VCaP (cell line): ENCODE measurements around the gene OPHN1.

Experiments used
- H3K27ac ChIP-seq: fragments of 450-650 bp; 2 replicates; pipeline ENCODE4 v1.5.1; 2017
- CTCF ChIP-seq: fragments of 450-650 bp; conservative IDR thresholded peaks from 2 replicates; pipeline ENCODE4 v1.5.1; 2017; ENCODE audit warnings: mild to moderate bottlenecking, moderate library complexity

Gene OPHN1

GRCh38 chrX:68203646-68204045 is 229.6 kb downstream of the OPHN1 start:
- TF ChIP-seq CTCF = no peak
- H3K27ac ChIP-seq = no peak overlapping the region

- no peak for TF ChIP-seq CTCF
- peak overlapping the region; percentile 65; the same call in 1 of the 2 replicates for H3K27ac ChIP-seq
Observed at GRCh38 chrX:68203211-68203610, 230.1 kb downstream of the OPHN1 start.

GRCh38 chrX:68199062-68199848 is 234.0 kb downstream of the OPHN1 start:
- TF ChIP-seq CTCF = no peak
- H3K27ac ChIP-seq = peak overlapping the region; percentile 65; the same call in 1 of the 2 replicates

- H3K27ac ChIP-seq = peak overlapping the region; percentile 27
- TF ChIP-seq CTCF = peak; percentile 73
Observed at GRCh38 chrX:68196939-68197791, 236.1 kb downstream of the OPHN1 start.

GRCh38 chrX:68195561-68195960 is 237.7 kb downstream of the OPHN1 start:
- TF ChIP-seq CTCF = no peak
- no peak overlapping the region for H3K27ac ChIP-seq

GRCh38 chrX:68193786-68194185 is 239.5 kb downstream of the OPHN1 start:
- no peak for TF ChIP-seq CTCF
- H3K27ac ChIP-seq = no peak overlapping the region

- no peak for TF ChIP-seq CTCF
- no peak overlapping the region for H3K27ac ChIP-seq
Observed at GRCh38 chrX:68193234-68193633, 240.1 kb downstream of the OPHN1 start.
